Panc1 (cell line): ENCODE results near the gene NFS1.

Source experiments
- POLR2AphosphoS5 ChIP-seq: IDR thresholded peaks from 2 replicates; pipeline ENCODE4 v1.6.1; 2012; ENCODE audit warnings: mild to moderate bottlenecking, low read depth, low read length, moderate library complexity
- TCF7L2 ChIP-seq: IDR thresholded peaks from 2 replicates; pipeline ENCODE4 v1.6.1; 2011; ENCODE audit warnings: mild to moderate bottlenecking, low read depth, low read length, inconsistent platforms
- TF ChIP-seq, protein P1 (sequence below): fragments of 450-650 bp; IDR thresholded peaks from 2 replicates; pipeline ENCODE4 v1.5.1; 2017; ENCODE audit warnings: mild to moderate bottlenecking

DNA sequence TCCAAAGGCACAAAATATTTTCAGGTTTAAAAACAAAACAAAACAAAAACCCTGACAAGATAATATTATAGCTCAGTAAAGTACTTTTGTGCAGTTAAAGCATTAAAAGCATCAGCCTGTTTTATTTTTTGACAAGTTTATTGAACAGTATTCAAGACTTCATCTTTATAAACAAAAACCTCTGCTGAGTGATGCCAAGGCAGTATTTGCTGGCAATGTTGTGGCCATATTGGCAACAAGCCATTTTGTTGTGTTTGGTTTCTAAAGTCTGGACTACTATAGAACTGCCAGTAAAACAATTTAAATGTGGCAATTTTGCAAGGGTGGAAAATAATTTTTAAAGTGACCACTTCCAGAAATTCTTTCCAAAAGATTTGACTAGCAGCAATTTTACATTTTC, 50.3 kb downstream of the NFS1 start:
- TF ChIP-seq, protein P1, sequence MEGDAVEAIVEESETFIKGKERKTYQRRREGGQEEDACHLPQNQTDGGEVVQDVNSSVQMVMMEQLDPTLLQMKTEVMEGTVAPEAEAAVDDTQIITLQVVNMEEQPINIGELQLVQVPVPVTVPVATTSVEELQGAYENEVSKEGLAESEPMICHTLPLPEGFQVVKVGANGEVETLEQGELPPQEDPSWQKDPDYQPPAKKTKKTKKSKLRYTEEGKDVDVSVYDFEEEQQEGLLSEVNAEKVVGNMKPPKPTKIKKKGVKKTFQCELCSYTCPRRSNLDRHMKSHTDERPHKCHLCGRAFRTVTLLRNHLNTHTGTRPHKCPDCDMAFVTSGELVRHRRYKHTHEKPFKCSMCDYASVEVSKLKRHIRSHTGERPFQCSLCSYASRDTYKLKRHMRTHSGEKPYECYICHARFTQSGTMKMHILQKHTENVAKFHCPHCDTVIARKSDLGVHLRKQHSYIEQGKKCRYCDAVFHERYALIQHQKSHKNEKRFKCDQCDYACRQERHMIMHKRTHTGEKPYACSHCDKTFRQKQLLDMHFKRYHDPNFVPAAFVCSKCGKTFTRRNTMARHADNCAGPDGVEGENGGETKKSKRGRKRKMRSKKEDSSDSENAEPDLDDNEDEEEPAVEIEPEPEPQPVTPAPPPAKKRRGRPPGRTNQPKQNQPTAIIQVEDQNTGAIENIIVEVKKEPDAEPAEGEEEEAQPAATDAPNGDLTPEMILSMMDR, result no peak
- TF ChIP-seq POLR2AphosphoS5, result no peak
- no peak for TF ChIP-seq TCF7L2
